Effector memory CD8-positive, alpha-beta T cell (primary cell): Measurements from ENCODE around the gene IL24.

Source experiments
- ATAC-seq: fragments of 150-1000 bp; cut with Tn5 transposase; replicated peaks from 2 replicates; pipeline ENCODE4 v1.10.0; 2021; ENCODE audit warnings: mild to moderate bottlenecking, moderate library complexity
- DNase-seq, 3 experiments: peaks; one replicate each; pipeline ENCODE4 v3.0.0; 2021
- H3K27ac Mint-ChIP-seq, 2 donors: one replicate each; pipeline ENCODE4 v1.8.0; 2022; ENCODE audit warnings: mild to moderate bottlenecking in 2 of 2, mixed read lengths in 2 of 2, moderate library complexity in 2 of 2
- H3K27me3 Mint-ChIP-seq, 2 donors: one replicate each; pipeline ENCODE4 v1.8.0; 2022; ENCODE audit warnings: mixed read lengths in 2 of 2
- H3K36me3 Mint-ChIP-seq: one replicate; pipeline ENCODE4 v1.8.0; 2022; ENCODE audit warnings: mild to moderate bottlenecking, moderate library complexity, mixed read lengths; ENCODE audit not compliant: insufficient read depth
- H3K4me1 Mint-ChIP-seq, 2 donors: one replicate each; pipeline ENCODE4 v1.8.0; 2022; ENCODE audit warnings: low read depth in 2 of 2, mixed read lengths in 2 of 2
- H3K4me3 Mint-ChIP-seq, 2 donors: one replicate each; pipeline ENCODE4 v1.8.0; 2022; ENCODE audit warnings: mild to moderate bottlenecking in 2 of 2, mixed read lengths in 2 of 2, moderate library complexity in 2 of 2
- H3K9me3 Mint-ChIP-seq, 2 donors: one replicate each; pipeline ENCODE4 v1.8.0; 2022; ENCODE audit warnings: mixed read lengths in 2 of 2

IL24 gene

DNA sequence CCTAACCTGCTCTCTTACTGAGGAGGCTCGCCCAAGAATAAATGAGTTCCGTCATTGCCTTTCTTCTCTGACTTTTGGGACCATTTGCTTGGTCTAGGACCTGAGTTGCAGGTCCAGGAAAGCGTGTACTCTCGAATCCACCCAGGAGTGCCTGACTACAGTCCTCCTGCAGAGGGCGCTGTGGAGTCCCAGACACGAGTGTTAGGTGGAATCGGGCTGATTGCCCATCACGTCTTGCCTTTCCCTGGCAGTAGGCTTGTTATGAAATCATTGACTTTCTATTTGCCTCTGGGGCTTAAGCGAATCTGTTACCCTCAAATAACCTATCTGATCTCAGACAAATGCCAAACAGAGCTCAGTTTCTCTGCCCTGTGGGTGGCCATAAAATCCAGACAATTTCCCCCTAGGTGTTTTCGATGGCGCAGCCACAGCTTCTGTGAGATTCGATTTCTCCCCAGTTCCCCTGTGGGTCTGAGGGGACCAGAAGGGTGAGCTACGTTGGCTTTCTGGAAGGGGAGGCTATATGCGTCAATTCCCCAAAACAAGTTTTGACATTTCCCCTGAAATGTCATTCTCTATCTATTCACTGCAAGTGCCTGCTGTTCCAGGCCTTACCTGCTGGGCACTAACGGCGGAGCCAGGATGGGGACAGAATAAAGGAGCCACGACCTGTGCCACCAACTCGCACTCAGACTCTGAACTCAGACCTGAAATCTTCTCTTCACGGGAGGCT, 32.1 kb upstream of the IL24 start, which contains the start of gene IL20:
Gene IL20, plus strand, starts transcription at position 685 of the 733 bp plus-strand sequence. CDS start 230 bp downstream, outside the sequence.
- H3K4me3 Mint-ChIP-seq = no peak within 1 kb of the TSS
- H3K4me1 Mint-ChIP-seq = peaks cover 4 to 6% of the 10 kb centered on the region in 2 donors
- no peak within 1 kb of the TSS for H3K27ac Mint-ChIP-seq
- peaks cover 54 to 59% of the 10 kb centered on the region in 2 donors for H3K27me3 Mint-ChIP-seq
- peak; percentile 86 to 87 (median 87) for DNase-seq
- H3K36me3 Mint-ChIP-seq = peaks cover 2% of the 10 kb centered on the region
- ATAC-seq = peak; percentile 96
- no peaks in the 10 kb centered on the region for H3K9me3 Mint-ChIP-seq

DNA sequence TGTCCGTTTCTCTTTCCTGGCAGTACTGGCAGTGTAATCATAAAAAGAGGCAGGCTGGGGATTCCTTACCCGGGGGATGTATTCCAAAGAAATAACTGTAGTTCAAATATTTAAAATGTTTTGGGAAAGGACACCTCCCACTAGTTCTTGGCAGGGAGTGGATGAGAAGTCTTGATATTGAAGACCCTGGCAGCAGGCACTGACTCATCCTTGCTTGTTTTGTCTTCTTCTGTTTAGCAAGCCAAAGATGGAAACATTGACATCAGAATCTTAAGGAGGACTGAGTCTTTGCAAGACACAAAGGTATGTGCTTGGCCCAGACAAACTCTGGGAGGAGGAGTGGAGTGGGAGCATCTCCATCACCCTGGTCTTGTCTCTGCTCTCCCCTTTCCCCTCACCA, 31.2 kb upstream of the IL24 start:
- Mint-ChIP-seq H3K27me3 (peaks cover 45 to 60% of the 10 kb centered on the region in 2 donors), H3K4me1 (peaks cover 4 to 6% of the 10 kb centered on the region in 2 donors), H3K36me3 (peaks cover 2% of the 10 kb centered on the region), H3K4me3 (no peak overlapping the region), H3K27ac (no peak overlapping the region), H3K9me3 (no peaks in the 10 kb centered on the region)
- ATAC-seq (no peak), DNase-seq (no peak)

DNA sequence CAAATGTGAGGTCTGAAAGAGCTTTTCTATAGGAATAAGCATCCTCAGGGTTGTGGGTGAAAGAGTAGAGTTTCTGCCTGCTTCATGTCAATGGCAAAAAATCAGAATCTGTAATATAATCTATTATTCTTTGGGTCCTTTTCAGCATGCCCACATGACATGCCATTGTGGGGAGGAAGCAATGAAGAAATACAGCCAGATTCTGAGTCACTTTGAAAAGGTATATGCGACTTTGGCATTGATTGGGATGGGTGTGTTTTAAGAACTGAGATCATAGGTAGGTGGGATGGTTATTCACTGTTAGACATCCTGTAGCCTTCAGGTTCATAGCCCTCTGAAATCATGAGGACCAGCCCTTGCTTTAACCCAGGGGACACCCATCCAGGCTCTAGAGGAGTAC, 30.0 kb upstream of the IL24 start:
- H3K27ac Mint-ChIP-seq = no peak overlapping the region
- H3K9me3 Mint-ChIP-seq = peaks cover 0 to 1% of the 10 kb centered on the region in 2 donors
- H3K4me3 Mint-ChIP-seq = no peak overlapping the region
- H3K27me3 Mint-ChIP-seq = peaks cover 36 to 51% of the 10 kb centered on the region in 2 donors
- ATAC-seq (no peak), DNase-seq (no peak)
- H3K36me3 Mint-ChIP-seq = peaks cover 2% of the 10 kb centered on the region
- peaks cover 4 to 6% of the 10 kb centered on the region in 2 donors for H3K4me1 Mint-ChIP-seq

DNA sequence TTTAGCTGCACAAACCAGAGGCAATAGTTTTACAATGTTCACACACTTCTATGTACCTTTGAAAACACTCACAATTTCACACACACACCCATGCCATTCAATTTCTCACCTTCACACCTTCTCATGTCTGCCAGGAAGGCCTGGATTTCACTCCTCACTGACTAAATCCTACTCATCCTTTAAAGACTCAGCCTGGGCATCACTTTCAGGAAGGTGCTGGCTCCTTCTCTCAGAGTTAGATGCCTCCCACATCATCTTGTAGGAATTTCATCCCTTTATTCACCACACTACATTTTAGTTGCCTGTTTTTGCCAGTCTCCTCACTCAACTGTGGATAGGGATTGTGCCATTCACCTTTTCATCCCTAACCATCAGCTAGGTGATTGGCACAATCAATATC, 29.5 kb upstream of the IL24 start:
- peaks cover 0 to 2% of the 10 kb centered on the region in 2 donors for H3K9me3 Mint-ChIP-seq
- H3K27me3 Mint-ChIP-seq = peaks cover 34 to 50% of the 10 kb centered on the region in 2 donors
- H3K27ac Mint-ChIP-seq = no peak overlapping the region
- ATAC-seq (no peak), DNase-seq (no peak)
- H3K36me3 Mint-ChIP-seq = peaks cover 2% of the 10 kb centered on the region
- peaks cover 4 to 6% of the 10 kb centered on the region in 2 donors for H3K4me1 Mint-ChIP-seq
- H3K4me3 Mint-ChIP-seq = no peak overlapping the region

DNA sequence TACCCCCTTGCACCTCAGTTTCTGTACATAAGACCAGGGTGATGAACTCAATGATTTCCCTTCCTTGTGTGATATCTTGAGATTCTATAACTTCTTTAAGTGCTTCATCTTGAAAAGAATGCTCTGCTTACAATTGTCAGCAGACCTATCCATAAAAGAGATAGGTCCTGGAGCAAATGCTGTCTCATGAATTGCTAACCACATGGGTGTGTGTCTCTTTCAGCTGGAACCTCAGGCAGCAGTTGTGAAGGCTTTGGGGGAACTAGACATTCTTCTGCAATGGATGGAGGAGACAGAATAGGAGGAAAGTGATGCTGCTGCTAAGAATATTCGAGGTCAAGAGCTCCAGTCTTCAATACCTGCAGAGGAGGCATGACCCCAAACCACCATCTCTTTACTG, 29.0 kb upstream of the IL24 start:
- H3K27me3 Mint-ChIP-seq = peaks cover 28 to 45% of the 10 kb centered on the region in 2 donors

DNA sequence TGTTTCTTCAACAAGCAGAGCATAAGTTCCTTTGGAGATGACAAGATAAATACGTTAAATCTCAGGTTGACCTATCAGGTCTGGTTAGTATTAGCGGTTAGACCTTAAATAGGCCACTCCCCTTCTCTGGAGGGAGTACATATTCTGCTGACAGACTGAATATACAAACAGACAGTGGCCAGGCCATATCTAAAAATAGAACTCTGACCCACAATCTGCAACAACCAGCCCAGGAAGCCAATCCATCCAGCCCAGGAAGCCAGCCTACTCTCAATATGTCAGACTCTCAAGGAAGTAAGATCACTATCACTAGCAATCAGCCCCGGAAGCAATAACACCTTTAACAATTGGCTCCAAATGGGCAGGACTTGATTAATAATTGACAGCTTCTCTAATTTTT, 25.1 kb upstream of the IL24 start:
- Mint-ChIP-seq H3K27me3 (peaks cover 10 to 19% of the 10 kb centered on the region in 2 donors), H3K4me1 (no peaks in the 10 kb centered on the region), H3K9me3 (peaks cover 0 to 2% of the 10 kb centered on the region in 2 donors), H3K4me3 (no peak overlapping the region), H3K27ac (no peak overlapping the region), H3K36me3 (no peaks in the 10 kb centered on the region)
- no peak for ATAC-seq
- DNase-seq = no peak

More for the DNA sequence above, 29.0 kb upstream of the IL24 start:
- peaks cover 2% of the 10 kb centered on the region for H3K36me3 Mint-ChIP-seq
- H3K27ac Mint-ChIP-seq = no peak overlapping the region
- ATAC-seq (no peak), DNase-seq (no peak)
- H3K9me3 Mint-ChIP-seq = peaks cover 0 to 2% of the 10 kb centered on the region in 2 donors
- no peak overlapping the region for H3K4me3 Mint-ChIP-seq
- H3K4me1 Mint-ChIP-seq = peaks cover 4 to 6% of the 10 kb centered on the region in 2 donors

DNA sequence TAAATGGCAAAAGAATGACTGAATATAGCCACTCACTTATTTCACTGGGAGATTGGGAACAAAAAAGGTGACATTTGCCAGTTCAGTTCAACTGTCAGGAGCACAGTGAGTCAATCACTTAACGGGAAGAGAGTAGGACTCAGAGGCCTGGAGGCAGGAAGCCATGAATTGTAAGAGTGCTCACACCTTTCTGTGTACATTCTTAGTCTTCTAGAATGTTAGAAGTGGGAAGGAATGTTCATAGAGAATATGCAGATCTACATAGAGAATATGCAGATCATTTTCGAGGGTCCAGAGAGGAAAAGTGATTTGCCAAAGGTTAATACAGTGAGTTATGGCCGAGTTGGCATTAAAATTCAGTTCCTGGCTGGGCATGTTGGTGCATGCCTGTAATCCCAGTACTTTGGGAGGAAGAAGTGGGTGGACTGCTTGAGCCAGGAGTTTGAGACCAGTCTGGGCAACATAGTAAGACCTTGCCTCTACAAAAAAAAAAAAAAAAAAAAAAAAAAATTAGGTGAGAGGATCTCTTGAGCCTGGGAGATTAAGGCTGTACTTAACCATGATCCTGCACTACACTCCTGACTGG, 23.5 kb upstream of the IL24 start:
- Mint-ChIP-seq H3K4me3 (no peak overlapping the region), H3K9me3 (peaks cover 0 to 7% of the 10 kb centered on the region in 2 donors), H3K27me3 (peaks cover 0 to 19% of the 10 kb centered on the region in 2 donors), H3K4me1 (no peaks in the 10 kb centered on the region), H3K27ac (no peak overlapping the region), H3K36me3 (no peaks in the 10 kb centered on the region)
- ATAC-seq (no peak), DNase-seq (no peak)

DNA sequence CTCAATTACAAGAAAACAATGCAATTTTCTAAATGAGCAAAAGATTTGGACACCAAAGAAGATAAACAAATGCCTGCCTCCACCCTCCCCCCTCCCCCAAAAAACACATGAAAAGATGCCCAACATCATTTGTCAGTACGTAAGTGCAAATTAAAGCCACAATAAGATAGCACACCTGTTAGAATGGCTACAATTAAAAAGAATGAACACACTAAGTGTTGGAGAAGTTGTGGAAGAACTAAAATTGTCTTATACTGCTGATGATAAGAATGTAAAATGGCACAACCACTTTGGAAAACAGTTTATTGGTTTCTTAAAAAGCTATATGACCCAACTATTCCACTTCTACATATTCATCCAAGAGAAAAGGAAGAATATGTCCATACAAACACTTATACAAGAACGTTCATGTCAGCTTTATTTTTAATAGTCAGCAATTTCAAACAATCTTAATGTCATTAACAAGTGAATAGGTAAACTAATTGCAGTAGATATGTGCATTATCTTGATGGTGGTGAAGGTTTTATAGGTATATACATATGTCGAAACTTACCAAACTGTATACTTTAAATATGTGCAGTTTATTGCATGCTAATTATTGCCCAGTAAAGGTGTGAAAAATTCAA, 21.4 kb upstream of the IL24 start:
- ATAC-seq = no peak
- H3K4me1 Mint-ChIP-seq = no peaks in the 10 kb centered on the region
- no peak for DNase-seq
- H3K27me3 Mint-ChIP-seq = peaks cover 0 to 2% of the 10 kb centered on the region in 2 donors
- H3K36me3 Mint-ChIP-seq = no peaks in the 10 kb centered on the region
- no peak overlapping the region for H3K27ac Mint-ChIP-seq
- H3K4me3 Mint-ChIP-seq = no peak overlapping the region
- H3K9me3 Mint-ChIP-seq = peaks cover 0 to 7% of the 10 kb centered on the region in 2 donors

DNA sequence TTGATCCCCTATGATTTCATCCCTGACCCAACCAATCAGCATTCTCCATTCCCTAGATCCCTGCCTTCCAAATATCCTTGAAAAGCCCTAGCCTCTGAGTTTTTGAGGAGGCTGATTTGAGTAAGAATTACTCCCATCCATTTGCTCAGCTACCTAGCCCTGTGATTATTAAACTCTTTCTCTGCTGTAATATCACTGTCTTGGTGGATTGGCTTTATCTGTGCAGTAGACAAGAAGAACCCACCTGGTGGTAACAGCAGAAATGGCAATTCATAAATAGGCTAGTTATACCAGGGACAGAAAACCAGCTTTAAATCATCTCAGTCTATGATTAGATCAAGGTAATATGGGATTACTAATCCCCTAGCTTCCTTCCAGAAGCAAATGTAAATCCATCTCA, 18.8 kb upstream of the IL24 start:
- Mint-ChIP-seq H3K4me3 (no peak overlapping the region), H3K27me3 (peaks cover 0 to 7% of the 10 kb centered on the region in 2 donors), H3K27ac (no peak overlapping the region), H3K36me3 (no peaks in the 10 kb centered on the region), H3K4me1 (no peaks in the 10 kb centered on the region), H3K9me3 (peaks cover 0 to 4% of the 10 kb centered on the region in 2 donors)
- DNase-seq (no peak), ATAC-seq (no peak)

DNA sequence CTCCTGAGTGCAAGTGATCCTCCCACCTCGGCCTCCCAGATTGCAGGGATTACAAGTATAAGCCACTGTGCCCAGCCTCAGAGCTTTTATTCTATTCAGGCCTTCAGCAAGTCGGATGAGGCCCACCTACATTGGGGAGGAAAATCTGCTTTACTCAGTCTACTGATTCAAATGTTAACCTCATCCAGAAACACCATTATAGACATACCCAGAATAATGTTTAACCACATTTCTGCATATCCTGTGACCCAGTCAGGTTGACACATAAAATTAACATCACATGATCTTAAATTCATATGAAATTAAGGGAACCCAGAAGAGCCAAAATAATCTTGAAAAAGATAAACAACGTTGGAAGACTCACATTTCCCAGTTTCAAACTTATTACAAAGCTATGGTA, 16.9 kb upstream of the IL24 start:
- Mint-ChIP-seq H3K27ac (no peak overlapping the region), H3K4me3 (no peak overlapping the region), H3K4me1 (peaks cover 0 to 4% of the 10 kb centered on the region in 2 donors), H3K36me3 (no peaks in the 10 kb centered on the region), H3K27me3 (peaks cover 0 to 17% of the 10 kb centered on the region in 2 donors), H3K9me3 (peaks cover 0 to 4% of the 10 kb centered on the region in 2 donors)
- no peak for ATAC-seq
- no peak for DNase-seq

DNA sequence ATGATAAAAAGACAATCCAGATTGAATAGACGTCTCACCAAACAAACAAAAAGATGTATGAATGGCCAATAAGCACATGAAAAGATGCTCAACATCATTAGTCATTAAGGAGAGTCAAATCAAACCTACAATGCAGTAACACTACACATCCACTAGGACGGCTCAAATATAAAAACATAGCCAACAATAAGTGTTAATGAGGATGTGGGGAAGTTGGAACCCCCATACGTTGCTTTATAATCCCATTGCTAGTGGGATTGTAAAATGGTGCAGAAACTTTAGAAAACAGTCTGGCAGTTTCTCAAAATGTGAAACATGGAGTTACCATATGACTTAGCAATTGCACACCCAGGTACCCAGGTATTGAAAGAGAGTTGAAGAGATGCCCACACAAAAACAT, 14.7 kb upstream of the IL24 start:
- DNase-seq = no peak

DNA sequence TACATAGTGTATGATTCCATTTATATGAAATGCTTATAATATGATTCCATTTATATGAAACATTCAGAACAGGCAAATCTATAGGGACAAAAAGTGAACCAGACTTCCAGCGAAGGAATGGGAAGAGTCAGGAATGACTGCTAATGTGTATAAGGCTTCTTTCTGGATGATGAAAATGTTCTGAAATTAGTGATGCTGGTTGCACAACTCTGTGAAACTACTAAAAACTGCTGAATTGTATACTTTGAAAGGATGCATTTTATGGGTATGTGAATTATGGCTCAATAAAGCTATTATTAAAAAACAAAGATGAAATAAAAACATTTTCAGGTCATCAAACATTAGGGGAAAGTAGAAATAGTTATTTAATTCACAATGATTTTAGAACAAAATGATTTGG, 14.1 kb upstream of the IL24 start:
- H3K4me1 Mint-ChIP-seq = peaks cover 0 to 4% of the 10 kb centered on the region in 2 donors
- H3K27ac Mint-ChIP-seq = no peak overlapping the region
- H3K27me3 Mint-ChIP-seq = peaks cover 0 to 25% of the 10 kb centered on the region in 2 donors
- H3K36me3 Mint-ChIP-seq = no peaks in the 10 kb centered on the region
- DNase-seq (no peak), ATAC-seq (no peak)
- peaks cover 0 to 4% of the 10 kb centered on the region in 2 donors for H3K9me3 Mint-ChIP-seq
- H3K4me3 Mint-ChIP-seq = no peak overlapping the region

More for the DNA sequence above, 14.7 kb upstream of the IL24 start:
- H3K27me3 Mint-ChIP-seq = peaks cover 0 to 25% of the 10 kb centered on the region in 2 donors
- ATAC-seq = no peak
- H3K4me1 Mint-ChIP-seq = peaks cover 0 to 4% of the 10 kb centered on the region in 2 donors
- peaks cover 0 to 4% of the 10 kb centered on the region in 2 donors for H3K9me3 Mint-ChIP-seq
- H3K4me3 Mint-ChIP-seq = no peak overlapping the region
- no peak overlapping the region for H3K27ac Mint-ChIP-seq
- no peaks in the 10 kb centered on the region for H3K36me3 Mint-ChIP-seq

DNA sequence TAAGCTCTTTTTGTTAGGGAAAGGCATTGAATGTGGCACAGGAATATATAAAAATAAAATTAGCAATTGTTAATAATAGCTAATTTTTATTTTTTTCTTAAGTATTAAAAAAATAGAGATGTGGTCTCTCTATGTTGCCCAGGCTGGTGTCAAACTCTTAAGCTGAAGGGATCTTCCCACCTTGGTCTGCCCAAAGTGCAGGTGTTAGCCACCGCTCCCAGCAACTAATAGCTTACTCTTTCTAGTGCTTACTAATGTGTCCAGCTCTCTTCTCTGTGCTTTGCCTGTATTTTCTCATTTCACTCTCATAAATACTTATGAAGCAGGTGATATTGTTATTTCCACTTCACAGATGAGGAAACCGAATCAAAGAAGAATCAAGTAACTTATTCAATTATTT, 13.4 kb upstream of the IL24 start:
- H3K36me3 Mint-ChIP-seq = no peaks in the 10 kb centered on the region
- H3K4me3 Mint-ChIP-seq = no peak overlapping the region
- H3K9me3 Mint-ChIP-seq = no peaks in the 10 kb centered on the region
- H3K4me1 Mint-ChIP-seq = peaks cover 0 to 4% of the 10 kb centered on the region in 2 donors
- no peak overlapping the region for H3K27ac Mint-ChIP-seq
- peaks cover 0 to 25% of the 10 kb centered on the region in 2 donors for H3K27me3 Mint-ChIP-seq
- ATAC-seq (peak; percentile 71), DNase-seq (no peak)
